ENCODE data around the gene WNT11.

- TF ChIP-seq CTCF (conservative IDR thresholded peaks at IDR 0.05) (no peak), EZH2 (IDR thresholded peaks at IDR 0.05; ENCODE audit: low read depth) (no peak)
Measured at GRCh38 chr11:76249195-76249741, 43.0 kb upstream of the WNT11 start.

Measured in PC-9 (cell line).